ENCODE measurements around the gene TULP3. TPM values are rescaled to one million over a fixed set of nuclear protein-coding genes. Genes with fewer than 3 reads are reported as not detected.

Gene TULP3
- total RNA-seq, 1 donor from 2014 or later, result 9.5 TPM

DNA sequence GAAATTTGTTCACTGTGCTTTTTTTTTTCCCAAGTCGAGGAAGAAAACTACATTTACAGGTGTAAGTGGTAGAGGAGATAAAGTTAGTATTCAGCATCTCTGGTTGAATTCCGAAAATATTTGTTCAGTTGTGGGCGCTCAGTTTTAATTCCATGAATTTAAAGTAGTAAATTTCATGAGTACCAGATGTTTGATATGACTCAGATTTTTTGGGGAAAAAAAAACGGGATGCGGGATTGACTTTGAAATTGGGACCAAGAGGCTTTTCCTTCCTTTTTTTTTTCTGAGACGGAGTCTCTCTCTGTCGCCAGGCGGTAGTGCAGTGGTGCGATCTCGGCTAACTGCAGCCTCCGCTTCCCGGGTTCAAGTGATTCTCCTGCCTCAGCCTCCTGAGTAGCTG is 1.6 kb downstream of the TULP3 start:
- no peak for DNase-seq (ENCODE audit: low read depth)
- H3K4me3 ChIP-seq (ENCODE audit: low read depth, low read length), result no peak overlapping the region
- FAIRE-seq, result no peak
- H3K36me3 ChIP-seq (ENCODE audit: control insufficient read depth, insufficient read depth, low read length), result no peaks in the 10 kb centered on the region
- no peak for TF ChIP-seq CTCF (IDR thresholded peaks at IDR 0.05; ENCODE audit: insufficient read depth, low read length, severe bottlenecking)
- no peaks in the 10 kb centered on the region for H3K27me3 ChIP-seq (ENCODE audit: control insufficient read depth, insufficient read depth, low read length)

DNA sequence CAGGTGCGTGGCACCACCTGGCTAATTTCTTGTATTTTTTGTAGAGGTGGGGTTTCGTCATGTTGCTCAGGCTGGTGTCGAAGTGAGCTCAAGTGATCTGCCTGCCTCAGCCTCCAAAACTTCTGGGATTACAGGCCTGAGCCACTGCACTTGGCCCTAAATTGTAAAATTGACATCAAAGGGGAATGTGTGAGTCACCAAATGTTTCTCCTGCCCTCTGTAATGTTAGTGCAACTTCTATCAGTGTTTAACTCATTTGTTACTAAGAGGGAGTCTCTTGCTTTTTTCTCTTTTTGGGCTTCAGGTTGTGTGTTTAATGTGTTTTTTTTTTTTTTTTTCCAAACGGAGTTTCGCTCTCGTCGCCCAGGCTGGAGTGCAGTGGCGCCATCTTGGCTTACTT is 2.3 kb downstream of the TULP3 start:
- TF ChIP-seq CTCF (IDR thresholded peaks at IDR 0.05; ENCODE audit: insufficient read depth, low read length, severe bottlenecking), result no peak
- FAIRE-seq (no peak), DNase-seq (ENCODE audit: low read depth) (peak; percentile 32)
- no peaks in the 10 kb centered on the region for H3K36me3 ChIP-seq (ENCODE audit: control insufficient read depth, insufficient read depth, low read length)
- no peak overlapping the region for H3K4me3 ChIP-seq (ENCODE audit: low read depth, low read length)
- H3K27me3 ChIP-seq (ENCODE audit: control insufficient read depth, insufficient read depth, low read length), result no peaks in the 10 kb centered on the region

GRCh38 chr12:2895051-2895451 is 4.4 kb downstream of the TULP3 start:
- no peak for DNase-seq (ENCODE audit: low read depth)
- H3K4me3 ChIP-seq (ENCODE audit: low read depth, low read length), result no peak overlapping the region
- no peak for TF ChIP-seq CTCF (IDR thresholded peaks at IDR 0.05; ENCODE audit: insufficient read depth, low read length, severe bottlenecking)
- no peaks in the 10 kb centered on the region for H3K36me3 ChIP-seq (ENCODE audit: control insufficient read depth, insufficient read depth, low read length)
- H3K27me3 ChIP-seq (ENCODE audit: control insufficient read depth, insufficient read depth, low read length), result no peaks in the 10 kb centered on the region
- FAIRE-seq, result no peak

DNA sequence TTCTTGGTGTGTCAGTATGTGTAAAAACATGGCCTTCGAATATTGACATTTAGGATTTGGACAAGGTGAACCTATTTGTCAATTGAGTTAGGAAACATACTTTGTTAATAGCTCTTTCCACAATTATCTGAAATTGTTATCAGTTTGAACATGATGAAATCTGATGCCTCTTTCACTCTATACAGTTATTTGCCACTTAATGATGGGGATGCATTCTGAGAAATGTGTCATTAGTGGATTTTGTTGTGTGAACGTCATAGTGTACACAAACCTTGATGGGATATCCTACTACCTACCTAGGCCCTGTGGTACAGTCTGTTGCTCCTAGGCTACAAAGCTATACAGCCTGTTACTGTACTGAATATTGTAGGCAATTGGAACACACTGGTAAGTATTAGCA is 4.8 kb downstream of the TULP3 start:
- TF ChIP-seq CTCF (IDR thresholded peaks at IDR 0.05; ENCODE audit: insufficient read depth, low read length, severe bottlenecking), result no peak
- Histone ChIP-seq H3K4me3 (ENCODE audit: low read depth, low read length) (no peak overlapping the region), H3K36me3 (ENCODE audit: control insufficient read depth, insufficient read depth, low read length) (no peaks in the 10 kb centered on the region), H3K27me3 (ENCODE audit: control insufficient read depth, insufficient read depth, low read length) (no peaks in the 10 kb centered on the region)
- FAIRE-seq (no peak), DNase-seq (ENCODE audit: low read depth) (peak; percentile 74)

DNA sequence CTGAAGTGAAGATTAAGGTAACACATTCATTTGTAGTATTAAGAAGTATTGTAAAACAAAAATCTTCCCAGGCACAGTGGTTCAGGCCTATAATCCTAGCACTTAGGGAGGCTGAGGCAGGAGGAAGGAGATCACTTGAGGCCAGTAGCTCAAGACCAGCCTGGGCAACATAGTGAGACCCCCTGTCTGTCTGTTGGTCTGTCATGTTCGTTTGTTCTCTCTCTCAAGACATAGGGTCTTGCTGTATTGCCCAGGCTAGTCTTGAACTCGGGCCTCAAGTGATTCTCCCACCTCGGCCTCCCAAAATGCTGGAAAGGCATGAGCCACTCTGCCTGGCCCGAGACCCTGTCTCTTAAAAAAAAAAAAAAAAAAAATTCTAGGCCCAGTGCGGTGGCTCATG is 6.7 kb downstream of the TULP3 start:
- FAIRE-seq, result no peak
- no peak for DNase-seq (ENCODE audit: low read depth)
- Histone ChIP-seq H3K36me3 (ENCODE audit: control insufficient read depth, insufficient read depth, low read length) (no peaks in the 10 kb centered on the region), H3K27me3 (ENCODE audit: control insufficient read depth, insufficient read depth, low read length) (no peaks in the 10 kb centered on the region), H3K4me3 (ENCODE audit: low read depth, low read length) (no peak overlapping the region)
- no peak for TF ChIP-seq CTCF (IDR thresholded peaks at IDR 0.05; ENCODE audit: insufficient read depth, low read length, severe bottlenecking)

DNA sequence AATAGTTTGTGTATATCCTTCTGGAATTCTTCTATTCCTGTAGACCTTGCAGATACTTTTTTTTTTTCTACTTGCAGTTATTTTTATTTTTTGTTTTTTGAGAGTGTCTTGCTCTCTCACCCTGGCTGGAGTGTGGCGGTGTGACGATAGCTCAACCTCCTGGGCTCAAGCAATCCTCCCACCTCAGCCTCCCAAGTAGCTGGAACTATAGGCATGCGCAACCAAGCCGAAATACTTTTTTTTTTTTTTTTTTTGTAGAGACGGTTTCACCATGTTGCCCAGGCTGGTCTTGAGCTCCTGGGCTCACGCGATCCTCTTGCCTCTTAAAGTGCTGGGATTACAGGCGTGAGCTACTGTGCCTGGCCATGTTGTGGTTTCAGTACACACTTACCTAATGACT is 10.0 kb downstream of the TULP3 start:
- no peaks in the 10 kb centered on the region for H3K36me3 ChIP-seq (ENCODE audit: control insufficient read depth, insufficient read depth, low read length)
- H3K27me3 ChIP-seq (ENCODE audit: control insufficient read depth, insufficient read depth, low read length), result no peaks in the 10 kb centered on the region
- FAIRE-seq (no peak), DNase-seq (ENCODE audit: low read depth) (no peak)
- H3K4me3 ChIP-seq (ENCODE audit: low read depth, low read length), result no peak overlapping the region
- no peak for TF ChIP-seq CTCF (IDR thresholded peaks at IDR 0.05; ENCODE audit: insufficient read depth, low read length, severe bottlenecking)

Measured in bronchial epithelial cell (primary cell).